8988T (cell line): ENCODE data around the gene ADGRV1.

ENCODE experiments used
- DNase-seq: peaks from one replicate; pipeline ENCODE4 v3.0.0; 2011

ADGRV1 gene

DNA sequence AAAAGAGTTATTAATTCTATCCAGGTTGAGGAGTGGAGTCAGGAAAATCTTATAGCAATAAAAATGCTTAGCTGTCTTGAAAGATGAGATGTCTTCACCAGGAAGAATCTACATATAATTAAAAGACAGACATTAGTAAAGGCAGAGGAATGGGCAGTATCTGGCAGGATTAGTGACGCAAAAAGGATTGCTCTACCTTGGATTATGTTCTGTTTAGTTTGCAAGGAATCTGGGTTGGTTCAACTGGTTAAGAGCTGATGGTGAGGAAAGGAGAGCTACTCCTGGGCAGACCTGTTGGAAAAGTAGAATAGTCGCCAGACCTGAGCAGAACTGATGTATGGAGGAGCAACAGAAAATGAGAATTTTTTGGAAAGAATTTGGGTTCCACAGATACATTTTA is 318.5 kb downstream of the ADGRV1 start:
- DNase-seq, result no peak

DNA sequence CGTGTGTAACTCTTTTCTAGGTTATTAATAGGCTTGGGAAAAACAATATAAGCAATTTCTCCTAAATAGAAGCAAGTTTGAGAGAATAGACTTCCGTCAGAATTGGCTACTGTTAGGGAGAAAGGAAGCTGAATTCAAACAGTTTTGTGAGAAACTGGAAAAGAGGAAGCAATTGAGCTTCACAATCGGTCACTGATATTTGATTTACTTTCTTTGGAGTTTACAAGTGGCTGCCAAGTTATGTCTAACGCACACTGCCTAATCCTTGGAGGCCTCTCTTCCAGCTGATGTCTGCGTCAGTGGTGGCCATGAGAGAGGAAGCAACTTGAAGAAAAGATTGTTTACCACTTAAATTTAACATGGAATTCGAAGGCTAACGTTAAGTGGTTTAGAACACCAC is 319.5 kb downstream of the ADGRV1 start:
- no peak for DNase-seq

DNA sequence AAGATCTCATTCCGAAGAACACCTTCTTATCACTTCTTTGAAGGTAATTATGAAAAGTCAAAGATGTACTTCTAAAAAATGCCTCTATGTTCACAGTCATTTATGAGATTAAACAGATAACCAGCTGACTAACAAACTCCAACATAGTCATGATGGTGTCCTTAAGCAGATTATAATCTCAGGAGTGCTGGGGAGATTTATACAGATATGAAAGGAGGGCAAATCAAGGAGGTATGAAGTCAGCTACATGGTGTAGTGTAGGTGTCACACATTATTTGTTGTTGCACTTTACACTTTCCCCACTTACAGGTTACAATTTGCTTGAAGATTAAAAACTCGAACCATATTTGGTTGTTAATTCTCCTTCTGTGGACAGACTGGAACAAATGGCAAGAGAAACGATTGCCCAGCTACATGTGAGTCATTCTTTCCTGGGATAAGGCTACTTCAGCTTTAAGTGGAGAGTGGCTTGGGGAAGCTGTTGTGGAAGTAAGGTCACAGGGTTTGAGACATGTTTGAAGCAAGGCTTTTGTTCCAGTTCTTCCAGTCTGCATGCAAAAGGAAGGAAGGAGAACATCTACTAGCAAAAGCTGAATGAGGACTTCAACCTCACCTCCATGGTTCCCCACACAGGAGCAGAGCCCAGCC is 320.1 kb downstream of the ADGRV1 start:
- no peak for DNase-seq

GRCh38 chr5:90881626-90882150 is 323.1 kb downstream of the ADGRV1 start:
- DNase-seq, result no peak

DNA sequence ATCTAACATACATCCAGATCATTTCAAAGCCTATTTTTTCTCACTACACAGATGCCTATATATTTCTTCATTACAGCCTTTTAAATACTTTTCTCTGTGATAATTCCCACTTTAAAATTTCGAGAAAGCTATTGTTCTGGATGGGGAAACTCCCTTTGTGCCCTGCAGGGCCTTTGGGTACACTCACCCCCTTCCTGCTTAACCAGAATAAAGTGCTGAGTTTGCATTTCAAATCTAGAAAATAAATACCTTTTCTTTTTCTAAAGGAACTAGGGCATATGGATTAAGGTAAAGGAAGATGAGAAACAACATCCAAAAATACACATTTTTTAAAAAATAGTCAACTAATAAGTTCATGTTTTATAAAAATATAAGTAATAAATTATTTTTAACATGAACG is 323.9 kb downstream of the ADGRV1 start:
- no peak for DNase-seq

GRCh38 chr5:90885180-90885868 is 326.7 kb downstream of the ADGRV1 start:
- no peak for DNase-seq

GRCh38 chr5:90886381-90886780 is 327.8 kb downstream of the ADGRV1 start:
- no peak for DNase-seq

- DNase-seq, result no peak
Measured at GRCh38 chr5:90888511-90889324, 330.1 kb downstream of the ADGRV1 start.

GRCh38 chr5:90889325-90889600 is 330.7 kb downstream of the ADGRV1 start:
- DNase-seq, result no peak

GRCh38 chr5:90890180-90890579 is 331.6 kb downstream of the ADGRV1 start:
- DNase-seq, result no peak

DNA sequence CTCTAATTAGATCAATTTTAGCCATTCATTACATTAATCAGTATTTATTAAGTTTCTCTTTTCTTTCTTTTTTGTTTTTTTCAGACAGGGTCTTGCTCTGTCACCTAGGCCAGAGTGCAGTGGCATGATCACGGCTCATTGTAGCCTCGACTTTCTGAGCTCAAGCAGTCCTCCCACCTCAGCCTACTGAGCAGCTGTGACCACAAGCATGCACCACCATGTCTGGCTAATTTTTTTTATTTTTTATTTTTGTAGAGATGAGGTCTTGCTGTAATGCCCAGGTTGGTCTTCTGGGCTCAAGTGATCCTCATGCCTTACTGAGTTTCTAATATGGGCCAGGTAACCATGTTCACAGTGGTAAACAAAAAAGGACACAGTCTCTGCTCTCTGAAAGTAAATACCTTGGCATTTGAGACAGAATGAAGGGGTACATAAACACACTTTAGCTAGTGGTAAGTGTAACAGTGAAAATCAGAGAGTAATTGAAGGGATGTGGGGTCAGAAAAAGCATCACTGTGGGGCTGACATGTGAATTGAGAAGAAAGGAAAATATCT is 336.3 kb downstream of the ADGRV1 start:
- DNase-seq, result no peak

DNA sequence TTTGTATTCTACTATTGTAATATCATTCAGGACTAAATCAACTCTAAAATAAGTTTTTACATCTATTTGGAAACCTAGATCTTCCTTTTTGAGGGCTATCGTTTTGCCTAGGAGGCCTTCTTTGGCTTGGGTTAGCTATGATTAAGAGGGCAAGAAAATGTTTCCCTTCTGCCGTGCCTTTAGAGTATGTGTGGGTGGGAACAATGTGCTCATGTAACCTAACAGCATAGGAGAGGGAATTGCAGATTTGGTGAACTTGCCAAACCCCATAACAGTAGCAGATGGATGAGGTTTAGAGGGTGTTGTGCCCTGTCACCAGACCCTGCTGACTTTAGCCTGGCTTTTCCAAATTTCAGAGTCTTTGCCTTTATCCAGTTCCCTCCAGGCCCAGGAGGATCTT is 339.0 kb downstream of the ADGRV1 start:
- no peak for DNase-seq

GRCh38 chr5:90898326-90899013 is 339.9 kb downstream of the ADGRV1 start:
- DNase-seq, result no peak

DNA sequence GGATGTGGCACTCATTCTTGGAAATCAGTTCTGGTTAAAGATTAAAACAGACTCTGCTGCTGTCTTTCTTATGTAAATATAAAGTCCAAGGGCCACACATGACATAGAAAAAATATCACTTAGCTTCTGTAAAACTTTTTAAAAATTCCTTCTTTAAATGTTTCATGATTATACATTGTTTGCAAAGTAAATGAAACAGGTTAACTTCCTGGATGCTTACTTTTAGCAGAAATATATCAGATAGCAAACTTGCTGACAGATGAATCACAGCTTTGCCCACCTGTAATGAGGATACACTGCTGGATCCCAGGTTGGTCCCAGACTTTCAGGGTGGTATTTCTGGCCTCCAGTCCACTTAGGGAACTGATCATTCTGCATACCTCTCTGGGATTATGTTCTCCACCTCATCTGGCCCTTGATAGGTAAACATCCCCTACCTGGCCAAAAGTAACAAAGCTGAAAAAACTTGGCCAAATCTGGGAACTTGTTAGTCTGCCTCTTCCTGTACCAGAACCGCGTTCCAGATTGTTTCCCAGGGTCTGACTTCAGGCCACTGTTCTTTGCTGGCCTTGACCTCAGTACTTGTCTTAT is 340.5 kb downstream of the ADGRV1 start:
- DNase-seq, result no peak

DNA sequence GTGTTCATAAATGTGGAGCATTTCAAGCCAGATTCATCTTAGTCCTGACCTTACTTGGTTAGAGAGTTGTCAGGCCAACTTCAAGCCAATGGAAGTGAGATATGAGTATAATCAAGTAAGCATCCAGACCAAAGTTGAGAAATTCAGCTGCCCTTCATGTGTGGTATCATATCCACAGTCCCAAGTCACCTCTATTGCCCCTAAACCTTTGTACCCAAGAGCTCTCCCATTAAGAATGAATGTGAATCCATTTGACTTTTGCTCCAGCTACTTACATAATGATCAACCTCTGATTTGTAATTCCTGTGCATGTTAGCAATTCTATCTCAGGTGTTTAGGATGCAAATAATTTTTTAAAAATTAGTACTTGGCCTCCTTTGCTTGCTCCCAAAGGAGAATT is 342.7 kb downstream of the ADGRV1 start:
- DNase-seq, result no peak

GRCh38 chr5:90902170-90902569 is 343.6 kb downstream of the ADGRV1 start:
- DNase-seq, result no peak

- no peak for DNase-seq
Measured at GRCh38 chr5:90902651-90903386, 344.2 kb downstream of the ADGRV1 start.

GRCh38 chr5:90909101-90909503 is 350.5 kb downstream of the ADGRV1 start:
- DNase-seq, result no peak

GRCh38 chr5:90909940-90910339 is 351.3 kb downstream of the ADGRV1 start:
- no peak for DNase-seq

GRCh38 chr5:90911169-90911568 is 352.6 kb downstream of the ADGRV1 start:
- DNase-seq, result no peak

- DNase-seq, result no peak
Measured at GRCh38 chr5:90912476-90912875, 353.9 kb downstream of the ADGRV1 start.

- DNase-seq, result no peak
Measured at GRCh38 chr5:90915393-90915792, 356.8 kb downstream of the ADGRV1 start.
